ENCODE data around the gene PARP1.

The PARP1 gene

DNA sequence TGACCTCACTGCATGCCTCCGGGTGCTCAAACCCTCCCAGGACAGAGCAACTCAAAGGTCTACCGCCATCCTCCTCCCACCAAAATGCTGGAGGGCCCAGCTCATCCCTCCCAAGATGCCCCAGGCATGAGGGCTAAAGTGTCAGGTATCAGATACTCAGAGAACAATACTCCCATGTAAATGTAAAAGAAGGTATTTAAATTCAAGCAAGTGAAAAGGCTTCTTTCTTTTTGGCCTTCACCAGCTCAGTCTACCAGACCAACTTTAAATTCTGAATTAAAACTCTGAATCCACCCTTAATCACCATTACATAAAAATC is 3.0 kb downstream of the PARP1 start:
- peak overlapping the region; percentile 11 for H3K27ac Mint-ChIP-seq
- peaks cover 33% of the 10 kb centered on the region for H3K36me3 Mint-ChIP-seq (ENCODE audit: low read depth)
- H3K9me3 Mint-ChIP-seq = no peaks in the 10 kb centered on the region
- H3K4me3 Mint-ChIP-seq = peak overlapping the region; percentile 97
- no peaks in the 10 kb centered on the region for H3K27me3 Mint-ChIP-seq (ENCODE audit: low read depth)
- H3K4me1 Mint-ChIP-seq (ENCODE audit: low read depth) = peaks cover 38% of the 10 kb centered on the region

DNA sequence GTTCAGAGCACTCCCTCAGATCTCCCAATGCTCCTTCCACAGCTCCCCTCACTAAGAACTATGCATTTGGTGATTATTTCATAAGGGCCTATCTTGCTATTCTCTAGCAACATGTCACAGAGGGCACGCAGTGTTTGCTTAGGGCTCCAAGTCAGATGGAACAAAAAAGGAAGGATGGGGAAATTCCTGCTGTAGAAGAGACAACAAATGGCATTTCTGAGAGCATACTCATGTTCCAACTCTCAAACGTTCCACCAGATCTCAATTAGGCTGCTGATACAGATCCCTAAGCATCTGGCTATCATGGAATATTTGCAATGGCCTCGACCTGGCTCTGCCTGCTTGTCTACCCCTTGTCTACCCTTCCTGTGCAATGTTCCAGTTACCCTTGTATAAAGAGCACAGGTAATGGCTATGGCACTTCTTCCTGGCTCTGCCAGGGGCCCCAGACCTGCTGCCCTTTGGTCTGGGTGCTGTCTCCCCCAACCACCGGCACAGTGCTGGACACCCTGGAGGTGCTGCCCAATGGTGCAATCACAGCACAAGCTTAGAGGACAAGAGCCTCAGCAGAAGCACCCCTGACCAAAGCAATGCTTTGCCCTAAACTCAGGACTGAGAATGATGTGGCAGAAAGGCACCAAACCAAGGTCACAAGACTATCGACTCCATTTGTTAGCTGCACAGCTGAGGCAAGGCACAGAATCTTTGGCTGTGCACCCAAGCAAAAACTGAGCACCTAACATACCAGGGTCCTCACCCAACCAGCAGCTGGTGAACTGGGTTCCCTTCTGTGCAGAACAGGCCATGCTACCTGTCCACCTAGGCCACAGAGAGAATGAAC is 3.6 kb downstream of the PARP1 start:
- Mint-ChIP-seq H3K9me3 (no peaks in the 10 kb centered on the region), H3K4me1 (ENCODE audit: low read depth) (peaks cover 38% of the 10 kb centered on the region), H3K4me3 (peak overlapping the region; percentile 97), H3K27ac (no peak overlapping the region), H3K36me3 (ENCODE audit: low read depth) (peaks cover 39% of the 10 kb centered on the region), H3K27me3 (ENCODE audit: low read depth) (no peaks in the 10 kb centered on the region)

DNA sequence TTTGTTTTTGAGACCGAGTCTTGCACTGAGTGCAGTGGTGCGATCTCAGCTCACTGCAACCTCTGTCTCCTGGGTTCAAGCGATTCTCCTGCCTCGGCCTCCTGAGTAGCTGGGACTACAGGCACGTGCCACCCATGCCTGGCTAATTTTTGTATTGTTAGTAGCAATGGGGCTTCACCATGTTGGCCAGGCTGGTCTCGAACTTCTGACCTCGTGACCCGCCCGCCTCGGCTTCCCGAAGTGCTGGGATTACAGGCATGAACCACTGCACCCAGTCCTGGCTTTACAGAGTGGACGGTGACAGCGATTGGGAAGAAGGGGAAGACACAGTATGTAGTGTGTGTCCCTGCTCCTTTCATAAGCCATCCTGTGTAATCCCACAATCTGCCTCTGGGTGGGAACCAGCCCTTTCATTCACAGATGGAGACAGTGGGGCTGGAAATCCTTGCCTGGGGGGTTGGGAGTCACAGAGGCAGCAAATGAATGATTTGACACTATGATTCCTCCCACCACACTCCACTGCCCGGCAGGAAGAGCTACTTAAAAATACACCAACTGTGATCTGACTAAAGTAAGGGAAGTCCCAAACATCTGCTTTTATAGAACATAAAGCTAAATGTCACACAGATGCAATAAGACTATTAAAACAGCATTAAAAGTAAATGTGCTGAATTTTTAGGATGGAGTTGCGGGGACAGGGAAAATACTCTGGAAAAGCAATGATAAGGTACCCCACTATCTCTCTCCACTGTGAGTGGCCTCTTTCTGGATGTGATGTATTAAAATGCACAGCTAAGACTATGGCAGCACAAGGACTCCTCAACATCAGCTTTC is 4.5 kb downstream of the PARP1 start:
- H3K36me3 Mint-ChIP-seq (ENCODE audit: low read depth) = peaks cover 41% of the 10 kb centered on the region

DNA sequence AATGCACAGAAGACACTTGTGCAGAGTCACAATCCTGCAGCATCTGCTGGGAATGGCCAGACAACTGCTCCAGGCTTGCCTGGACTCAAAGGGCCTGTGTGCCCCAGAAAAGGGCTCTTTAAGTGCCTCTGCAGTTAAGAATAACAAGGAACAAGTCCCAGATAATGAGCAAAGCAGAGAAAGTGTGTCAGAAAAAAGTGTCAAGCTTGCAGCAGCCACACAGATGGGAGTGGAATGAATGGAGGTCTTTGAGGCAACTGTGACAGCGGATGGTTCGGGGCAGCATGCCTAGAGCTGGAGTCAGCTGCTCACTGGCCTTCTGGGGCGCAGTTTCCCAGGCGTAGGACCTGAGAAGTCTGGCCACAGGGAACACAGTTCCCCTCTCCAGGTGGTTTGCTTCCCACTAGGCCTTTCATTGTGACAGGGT is 5.1 kb downstream of the PARP1 start:
- Mint-ChIP-seq H3K9me3 (no peaks in the 10 kb centered on the region), H3K36me3 (ENCODE audit: low read depth) (peaks cover 48% of the 10 kb centered on the region), H3K27ac (peak overlapping the region; percentile 14), H3K27me3 (ENCODE audit: low read depth) (no peaks in the 10 kb centered on the region), H3K4me3 (no peak overlapping the region), H3K4me1 (ENCODE audit: low read depth) (peaks cover 38% of the 10 kb centered on the region)

More for the DNA sequence above, 4.5 kb downstream of the PARP1 start:
- Mint-ChIP-seq H3K27ac (peak overlapping the region; percentile 64), H3K4me3 (no peak overlapping the region), H3K27me3 (ENCODE audit: low read depth) (no peaks in the 10 kb centered on the region), H3K9me3 (no peaks in the 10 kb centered on the region), H3K4me1 (ENCODE audit: low read depth) (peaks cover 34% of the 10 kb centered on the region)

DNA sequence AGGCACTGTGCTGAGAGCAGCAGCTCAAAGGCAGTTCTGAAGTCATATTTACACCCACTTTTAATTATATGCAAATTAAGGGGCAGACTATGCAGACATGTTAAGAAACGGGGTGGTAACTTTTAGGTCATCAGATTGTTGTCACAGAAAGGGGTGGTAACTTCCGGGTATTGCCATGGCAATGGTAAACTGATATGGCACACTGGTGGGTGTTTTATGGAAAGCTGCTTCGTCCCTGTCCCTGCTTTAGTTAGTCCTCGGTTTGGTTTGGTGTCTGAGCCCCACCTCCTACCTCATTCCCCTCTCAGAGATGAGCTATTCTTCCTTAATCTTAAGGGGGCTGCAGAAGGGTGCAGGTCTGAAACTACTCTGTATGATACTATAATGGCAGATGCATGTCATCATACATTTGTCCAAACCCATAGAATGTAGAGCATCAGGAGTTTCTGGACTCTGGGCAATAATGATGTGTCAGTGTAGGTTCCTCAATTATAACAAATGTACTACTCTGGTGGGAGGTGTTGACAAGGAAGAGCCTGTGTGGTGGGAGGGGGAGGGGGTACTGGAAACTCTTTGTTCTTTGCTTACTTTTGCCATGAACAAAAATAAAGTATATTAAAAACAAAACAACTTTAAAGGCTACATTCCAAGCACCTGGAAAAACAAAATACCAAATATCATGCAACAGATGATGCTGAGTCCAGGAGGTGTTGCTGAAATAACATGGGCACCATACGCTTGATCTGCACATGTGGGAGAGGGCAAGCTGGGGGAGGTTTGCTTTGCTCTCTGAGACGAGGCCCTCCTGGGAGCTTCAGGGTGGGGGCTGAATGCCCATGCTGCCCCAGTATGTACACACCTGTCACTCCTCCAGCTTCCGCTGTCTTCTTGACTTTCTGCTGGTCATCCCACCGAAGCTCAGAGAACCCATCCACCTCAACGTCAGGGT is 6.3 kb downstream of the PARP1 start:
- peaks cover 52% of the 10 kb centered on the region for H3K36me3 Mint-ChIP-seq (ENCODE audit: low read depth)
- no peaks in the 10 kb centered on the region for H3K9me3 Mint-ChIP-seq
- no peaks in the 10 kb centered on the region for H3K27me3 Mint-ChIP-seq (ENCODE audit: low read depth)
- H3K27ac Mint-ChIP-seq = no peak overlapping the region
- H3K4me1 Mint-ChIP-seq (ENCODE audit: low read depth) = peaks cover 38% of the 10 kb centered on the region
- H3K4me3 Mint-ChIP-seq = no peak overlapping the region

DNA sequence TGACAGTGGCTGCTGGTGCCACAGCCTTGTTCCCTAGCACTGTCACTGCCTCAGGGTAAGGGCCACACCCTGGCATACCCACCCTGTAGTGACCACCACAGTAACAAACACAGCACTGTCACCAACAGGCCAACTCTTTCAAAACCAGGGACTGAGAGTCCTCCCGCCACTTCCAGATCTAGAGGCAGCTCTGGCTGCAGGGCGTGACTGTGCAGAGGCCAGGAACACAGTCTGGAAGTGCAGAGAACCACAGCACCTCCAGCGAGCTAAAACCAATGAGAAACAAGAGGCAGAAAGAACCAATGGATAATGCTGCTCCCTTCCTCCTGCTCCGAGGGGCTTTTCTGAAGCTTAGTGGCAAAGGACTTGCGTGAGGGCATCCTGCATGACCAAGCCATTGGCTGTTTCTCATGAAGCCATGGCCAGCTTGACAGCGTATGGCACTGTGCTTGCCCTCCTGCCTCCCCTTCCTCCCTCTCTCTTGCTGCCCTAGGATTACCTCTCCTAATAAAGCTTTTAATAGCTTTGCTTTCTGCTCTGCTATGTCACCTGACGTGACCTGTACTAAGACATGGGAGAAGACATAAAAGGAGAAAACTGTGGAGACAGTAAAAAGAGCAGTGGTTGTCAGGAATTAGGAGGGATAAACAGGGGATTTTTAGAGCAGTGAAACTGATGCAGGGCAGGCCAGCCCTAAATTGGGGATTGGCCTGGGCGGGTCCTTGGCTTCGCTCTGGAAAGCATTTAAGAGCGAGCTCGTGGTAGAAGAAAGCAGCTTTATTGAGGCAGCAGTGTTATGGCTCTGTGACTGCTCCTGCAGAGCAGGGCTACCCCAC is 7.2 kb downstream of the PARP1 start:
- peaks cover 49% of the 10 kb centered on the region for H3K36me3 Mint-ChIP-seq (ENCODE audit: low read depth)
- peaks cover 30% of the 10 kb centered on the region for H3K4me1 Mint-ChIP-seq (ENCODE audit: low read depth)
- H3K27me3 Mint-ChIP-seq (ENCODE audit: low read depth) = no peaks in the 10 kb centered on the region
- H3K27ac Mint-ChIP-seq = no peak overlapping the region
- H3K9me3 Mint-ChIP-seq = no peaks in the 10 kb centered on the region
- no peak overlapping the region for H3K4me3 Mint-ChIP-seq

DNA sequence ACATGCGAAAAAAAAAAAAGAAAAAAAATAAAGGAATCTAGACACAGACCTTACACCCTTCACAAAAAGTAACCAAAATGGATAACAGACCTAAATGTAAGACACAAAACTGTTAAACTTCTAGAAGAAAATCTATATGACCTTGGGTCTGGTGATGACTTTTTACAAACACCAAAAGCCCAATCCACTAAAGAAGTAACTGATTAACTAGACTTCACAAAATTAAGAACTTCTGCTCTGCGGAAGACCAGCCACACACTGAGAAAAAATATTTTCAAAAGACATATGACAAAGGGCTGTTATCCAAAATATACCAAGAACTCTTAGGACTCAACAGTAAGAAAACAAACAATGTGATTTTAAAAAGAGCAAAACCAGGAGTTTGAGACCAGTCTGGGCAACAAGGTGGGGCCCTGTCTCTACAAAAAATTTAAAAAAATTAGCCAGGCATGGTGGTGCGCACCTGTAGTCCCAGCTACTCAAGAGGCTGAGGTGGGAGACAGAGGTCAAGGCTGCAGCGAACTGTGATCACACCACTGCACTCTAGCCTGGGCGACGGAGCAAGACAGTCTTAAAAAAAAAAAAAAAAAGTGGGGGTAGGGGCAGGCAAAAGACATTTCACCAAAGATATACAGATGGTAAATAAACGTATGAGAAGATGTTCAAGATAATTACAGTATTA is 9.8 kb downstream of the PARP1 start:
- H3K4me1 Mint-ChIP-seq (ENCODE audit: low read depth) = peaks cover 19% of the 10 kb centered on the region

DNA sequence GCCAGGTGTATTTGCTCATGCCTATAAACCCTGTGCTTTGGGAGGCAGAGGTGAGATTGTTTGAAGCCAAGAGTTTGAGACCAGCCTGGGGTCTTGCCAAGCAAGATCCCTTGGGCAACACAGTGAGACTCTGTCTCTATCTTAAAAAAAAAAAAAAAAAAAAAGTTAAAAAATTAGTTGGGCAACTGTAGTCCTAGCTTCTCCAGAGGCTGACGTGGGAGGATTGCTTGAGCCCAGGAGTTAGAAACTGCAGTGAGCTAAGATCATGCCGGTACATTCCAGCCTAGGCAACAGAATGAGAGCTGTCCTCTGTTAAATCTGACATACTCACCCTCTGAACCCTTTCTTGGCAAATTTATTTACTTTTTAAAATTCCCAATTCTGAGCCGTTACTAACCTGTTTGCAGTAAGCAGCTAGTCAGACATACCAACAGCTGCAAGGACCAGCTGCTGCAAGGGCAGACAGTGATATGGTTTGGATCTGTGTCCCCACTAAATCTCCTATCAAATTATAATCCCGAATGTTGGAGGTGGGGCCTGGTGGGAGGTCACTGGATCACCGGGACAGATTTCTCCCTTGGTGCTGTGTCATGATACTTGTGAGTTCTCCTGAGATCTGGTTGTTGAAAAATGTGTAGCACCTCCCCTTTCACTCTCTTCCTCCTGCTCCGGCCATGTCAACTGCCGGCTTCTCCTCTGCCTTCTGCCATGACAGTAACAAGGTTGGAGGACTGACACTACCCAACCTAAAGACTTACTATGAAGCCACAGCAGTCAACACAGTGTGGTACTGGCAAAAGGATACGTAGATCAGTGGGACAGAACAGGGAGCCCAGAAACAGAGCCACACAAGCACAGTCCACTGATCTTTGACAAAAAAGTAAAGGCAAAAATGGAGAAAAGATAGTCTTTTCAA is 10.6 kb downstream of the PARP1 start:
- no peaks in the 10 kb centered on the region for H3K27me3 Mint-ChIP-seq (ENCODE audit: low read depth)
- H3K27ac Mint-ChIP-seq = no peak overlapping the region
- peaks cover 54% of the 10 kb centered on the region for H3K36me3 Mint-ChIP-seq (ENCODE audit: low read depth)
- H3K4me1 Mint-ChIP-seq (ENCODE audit: low read depth) = peaks cover 18% of the 10 kb centered on the region
- H3K4me3 Mint-ChIP-seq = no peak overlapping the region
- no peaks in the 10 kb centered on the region for H3K9me3 Mint-ChIP-seq

More for the DNA sequence above, 9.8 kb downstream of the PARP1 start:
- H3K36me3 Mint-ChIP-seq (ENCODE audit: low read depth) = peaks cover 59% of the 10 kb centered on the region
- no peaks in the 10 kb centered on the region for H3K9me3 Mint-ChIP-seq
- no peak overlapping the region for H3K4me3 Mint-ChIP-seq
- H3K27ac Mint-ChIP-seq = no peak overlapping the region
- no peaks in the 10 kb centered on the region for H3K27me3 Mint-ChIP-seq (ENCODE audit: low read depth)

DNA sequence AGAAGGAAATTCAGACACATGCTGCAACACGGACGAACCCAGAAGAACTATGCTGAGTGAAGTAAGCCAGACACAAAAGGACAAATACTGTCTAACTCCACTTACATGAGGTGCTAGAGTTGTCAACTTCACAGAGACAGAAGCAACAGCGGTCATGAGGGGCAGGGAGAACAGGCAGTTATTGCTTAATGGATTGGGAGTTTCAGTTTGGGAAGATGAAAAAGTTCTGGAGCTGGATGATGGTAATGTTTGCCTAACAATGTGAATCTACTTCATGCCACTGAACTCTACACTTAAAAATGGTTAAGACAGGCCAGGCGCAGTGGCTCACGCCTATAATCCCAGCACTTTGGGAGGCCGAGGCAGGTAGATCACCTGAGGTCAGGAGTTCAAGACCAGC is 12.1 kb downstream of the PARP1 start:
- H3K36me3 Mint-ChIP-seq (ENCODE audit: low read depth) = peaks cover 43% of the 10 kb centered on the region
- H3K4me1 Mint-ChIP-seq (ENCODE audit: low read depth) = peaks cover 18% of the 10 kb centered on the region
- H3K4me3 Mint-ChIP-seq = no peak overlapping the region
- H3K27ac Mint-ChIP-seq = no peak overlapping the region
- no peaks in the 10 kb centered on the region for H3K27me3 Mint-ChIP-seq (ENCODE audit: low read depth)
- H3K9me3 Mint-ChIP-seq = no peaks in the 10 kb centered on the region

DNA sequence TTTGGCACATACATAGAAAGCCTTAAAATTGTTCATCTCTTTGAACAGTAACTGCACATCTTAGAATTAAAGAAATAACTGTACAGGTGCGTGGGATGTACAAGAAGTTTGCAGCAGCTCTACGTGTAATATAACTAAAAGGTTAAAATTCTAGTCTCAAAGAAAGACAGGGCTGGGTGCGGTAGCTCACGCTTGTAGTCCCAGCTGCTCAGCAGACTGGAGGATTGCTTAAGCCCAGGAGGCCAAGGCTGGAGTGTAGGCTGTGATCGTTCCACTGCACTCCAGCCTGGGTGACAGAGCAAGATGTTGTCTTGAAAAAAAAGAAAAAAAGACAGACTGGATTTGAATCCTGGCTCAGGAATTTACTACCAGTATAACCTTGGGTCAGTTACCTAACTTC is 13.4 kb downstream of the PARP1 start:
- Mint-ChIP-seq H3K9me3 (no peaks in the 10 kb centered on the region), H3K27ac (no peak overlapping the region), H3K27me3 (ENCODE audit: low read depth) (no peaks in the 10 kb centered on the region), H3K4me3 (no peak overlapping the region), H3K4me1 (ENCODE audit: low read depth) (peaks cover 18% of the 10 kb centered on the region), H3K36me3 (ENCODE audit: low read depth) (peaks cover 38% of the 10 kb centered on the region)

DNA sequence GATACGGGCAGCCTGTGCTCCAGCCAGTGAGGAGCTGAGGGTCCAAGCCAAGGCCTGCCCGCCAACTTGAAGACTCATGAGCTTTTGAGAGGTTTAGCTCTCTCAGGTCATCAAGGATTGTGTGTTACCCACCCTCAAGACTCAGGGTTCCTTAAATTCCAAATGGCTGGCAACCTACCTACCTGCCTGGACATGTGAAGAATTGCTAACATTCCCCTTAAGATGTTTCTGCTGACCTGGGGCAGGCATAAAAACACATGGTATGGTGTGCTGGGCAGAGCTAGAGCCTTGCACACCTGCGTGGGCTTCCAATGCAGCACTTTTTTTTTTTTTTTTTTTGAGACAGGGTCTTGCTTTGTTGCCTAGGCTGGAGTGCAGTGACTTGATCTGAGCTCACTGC is 17.2 kb downstream of the PARP1 start:
- Mint-ChIP-seq H3K4me1 (ENCODE audit: low read depth) (peaks cover 11% of the 10 kb centered on the region), H3K27ac (no peak overlapping the region), H3K36me3 (ENCODE audit: low read depth) (peaks cover 35% of the 10 kb centered on the region), H3K27me3 (ENCODE audit: low read depth) (no peaks in the 10 kb centered on the region), H3K4me3 (no peak overlapping the region), H3K9me3 (no peaks in the 10 kb centered on the region)

DNA sequence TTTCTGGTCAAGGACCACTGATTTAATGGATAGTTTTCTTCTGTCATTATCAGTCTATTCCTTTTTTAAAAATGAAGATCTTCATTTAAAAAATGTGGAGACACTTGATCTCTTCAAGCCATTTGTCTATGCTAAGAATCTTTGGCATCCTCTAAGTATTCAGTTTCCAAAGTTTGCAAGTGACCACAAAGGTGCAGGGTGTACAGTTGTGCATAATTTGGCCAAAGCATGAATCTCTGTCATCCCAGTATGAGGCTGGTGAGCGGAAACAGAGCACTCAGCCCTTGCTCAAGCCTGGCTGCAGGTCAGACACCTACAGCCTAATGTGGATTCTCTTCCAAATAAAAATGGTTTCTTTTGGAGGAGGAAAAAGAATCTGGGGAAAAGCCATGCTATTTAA is 19.8 kb downstream of the PARP1 start:
- H3K9me3 Mint-ChIP-seq = no peaks in the 10 kb centered on the region
- no peak overlapping the region for H3K4me3 Mint-ChIP-seq
- H3K4me1 Mint-ChIP-seq (ENCODE audit: low read depth) = peaks cover 1% of the 10 kb centered on the region
- H3K27ac Mint-ChIP-seq = no peak overlapping the region
- H3K36me3 Mint-ChIP-seq (ENCODE audit: low read depth) = peaks cover 37% of the 10 kb centered on the region
- no peaks in the 10 kb centered on the region for H3K27me3 Mint-ChIP-seq (ENCODE audit: low read depth)
